H1 (cell line): ENCODE data around the gene KRTDAP.

Experiments
- CBX8 ChIP-seq: fragments of 300-800, 300-1000 bp; sonication (generic); IDR thresholded peaks from 2 replicates; pipeline ENCODE4 v1.7.1; 2016; ENCODE audit warnings: low read depth, low read length, borderline replicate concordance
- EZH2 ChIP-seq: fragments of 200-600 bp; sonication (generic); IDR thresholded peaks from 2 replicates; pipeline ENCODE4 v1.7.1; 2012; ENCODE audit warnings: low read depth, mild to moderate bottlenecking, moderate library complexity, low read length, inconsistent platforms; ENCODE audit not compliant: severe bottlenecking
- HDAC6 ChIP-seq: IDR thresholded peaks from one replicate; pipeline ENCODE4 v1.7.1; 2012; ENCODE audit warnings: low read depth, mild to moderate bottlenecking, inconsistent platforms, low read length, moderate library complexity

DNA sequence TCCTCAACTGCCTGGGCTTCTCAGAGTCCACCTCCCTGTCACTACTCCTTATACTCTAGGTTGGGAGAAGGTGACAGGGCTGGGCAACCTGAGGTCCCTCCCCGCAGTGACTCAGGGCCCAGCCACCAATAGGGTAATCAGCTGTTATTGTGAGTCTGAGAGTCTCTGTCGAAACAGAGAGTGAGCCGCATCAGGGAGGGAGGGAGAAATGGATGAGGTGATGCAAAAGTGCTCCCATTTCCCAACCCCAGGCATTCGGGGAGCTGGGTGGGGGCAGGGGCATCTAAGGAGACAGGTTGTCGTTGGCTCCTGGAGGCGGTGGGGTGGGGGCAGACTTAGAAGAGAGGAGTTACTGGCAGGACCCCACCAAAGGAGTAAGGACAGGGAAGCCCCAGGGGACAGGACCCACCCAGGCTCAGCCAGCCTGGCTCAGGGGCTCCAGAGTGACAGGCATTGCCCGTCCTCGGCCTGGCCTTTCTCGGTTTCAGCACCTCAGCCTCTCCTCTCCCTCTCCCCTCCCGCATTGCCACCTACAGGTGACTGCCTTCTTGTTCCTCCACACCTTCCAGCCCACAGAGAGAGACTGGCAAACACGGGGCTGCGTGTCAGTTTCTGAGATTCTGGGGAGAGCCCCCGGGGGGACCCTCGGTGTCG, 23.5 kb upstream of the KRTDAP start, which contains the start of gene DMKN:
- TF ChIP-seq CBX8, result no peak
- TF ChIP-seq EZH2, result no peak
- no peak for TF ChIP-seq HDAC6
